Right lobe of liver (tissue), 6 donors: Measurements from ENCODE around the gene CHD2. TPM values are rescaled to one million over a fixed set of nuclear protein-coding genes. Genes with fewer than 3 reads are reported as not detected.
A peak's percentile ranks its signal among the peaks of the same experiment; 100 is the strongest.

ENCODE experiments used
- ATAC-seq, 4 donors: fragments of 200-7000 bp; cut with Tn5 transposase; one replicate each; pipeline ENCODE4 v1.9.1; 2020; ENCODE audit warnings: mild to moderate bottlenecking in 4 of 4, moderate library complexity in 4 of 4
- DNase-seq, 3 donors: peaks; one replicate each; pipeline ENCODE4 v3.0.0-alpha.2; 2020
- H3K27ac ChIP-seq, 3 donors: fragments of 200-600 bp; one replicate each; pipeline ENCODE4 v1.8.0; 2022
- H3K27me3 ChIP-seq, 2 donors: fragments of 200-600 bp; one replicate each; pipeline ENCODE4 v1.8.0; 2022
- H3K36me3 ChIP-seq, 4 donors: fragments of 200-600 bp; sonication (generic) in 1 of 4; one replicate each; pipeline versions ENCODE4 v1.5.1 to v1.8.0; 2017 to 2022; ENCODE audit warnings: control low read depth in 1 of 4
- H3K4me1 ChIP-seq, 4 donors: fragments of 200-600 bp; sonication (generic) in 1 of 4; one replicate each; pipeline versions ENCODE4 v1.5.1 to v1.8.0; 2017 to 2022; ENCODE audit warnings: control low read depth in 1 of 4
- H3K4me3 ChIP-seq, 3 donors: fragments of 200-600 bp; one replicate each; pipeline ENCODE4 v1.8.0; 2022
- H3K9me3 ChIP-seq, 4 donors: fragments of 200-600 bp; sonication (generic) in 1 of 4; one replicate each; pipeline versions ENCODE4 v1.5.1 to v1.8.0; 2017 to 2022; ENCODE audit warnings: control low read depth in 1 of 4
- CTCF ChIP-seq, 4 donors: fragments of 200-600 bp in 3 of 4; fragments of 450-650 bp in 1 of 4; IDR thresholded peaks; one replicate each; pipeline versions ENCODE4 v1.5.1 to v1.8.0; 2016 to 2022; ENCODE audit warnings: antibody characterized with exemption in 4 of 4, mild to moderate bottlenecking in 2 of 4
- POLR2A ChIP-seq: fragments of 450-650 bp; IDR thresholded peaks from one replicate; pipeline ENCODE4 v1.6.1; 2017; ENCODE audit warnings: antibody characterized with exemption, mild to moderate bottlenecking
- WGBS: methylation state at CpG from one replicate; pipeline ENCODE4 v1.1.6; 2018; ENCODE audit warnings: low coverage, low lambda C conversion rate; ENCODE audit not compliant: insufficient coverage; ENCODE audit errors: missing lambda C conversion rate; 5-methylcytosine and 5-hydroxymethylcytosine counted together
- intact Hi-C, 2 donors: fragments of 100-400 bp; cut with DNase I; formaldehyde crosslinking; loops; one replicate each; pipeline versions ENCODE4 v1.11.2 to v1.14.1; 2022
- total RNA-seq, 6 experiments: library from RNA; depleted of rRNA in 2 of 6; stranded (reverse); fragments of >200 nt in 2 of 6; fragmentation: NEBNext Ultra II Directional in 3 of 6; extraction: Animal tissue kit (Norgen Biotek cat#: 25700) in 3 of 6; gene quantifications; one replicate each; pipeline versions ENCODE4 v1.1.0 to v1.2.4, GENCODE V29; 2016 to 2023
- donor health status: DM: no; HTN: yes; CAD: no.
- donor health status: DM: no; HTN: no; CAD: no.
- donor health status: DM: no; HTN: no; CAD: no.
- donor health status: DM: no; HTN: yes; CAD: no.
- donor health status: DM: no; HTN: yes; CAD: no.

Gene CHD2
- total RNA-seq, 6 experiments from 2014 or later, result 41.4 to 65.0 (median 56.6) TPM

GRCh38 chr15:93024716-93025624 is 124.8 kb downstream of the CHD2 start:
- ATAC-seq, result no peak
- Histone ChIP-seq H3K4me3 (no peak overlapping the region), H3K9me3 (no peaks in the 10 kb centered on the region), H3K27ac (no peak overlapping the region), H3K36me3 (peaks cover 10 to 64% (median 30%) of the 10 kb centered on the region in 4 donors), H3K4me1 (peaks cover 0 to 40% (median 19%) of the 10 kb centered on the region in 4 donors), H3K27me3 (no peaks in the 10 kb centered on the region)
- whole genome bisulfite sequencing, result 84% methylated on average over 5 of the region's 8 CpGs
- intact Hi-C loops, result no loop called here
- TF ChIP-seq POLR2A, result no peak
- TF ChIP-seq CTCF (IDR thresholded peaks at IDR 0.05), result no peak
- no peak for DNase-seq

DNA sequence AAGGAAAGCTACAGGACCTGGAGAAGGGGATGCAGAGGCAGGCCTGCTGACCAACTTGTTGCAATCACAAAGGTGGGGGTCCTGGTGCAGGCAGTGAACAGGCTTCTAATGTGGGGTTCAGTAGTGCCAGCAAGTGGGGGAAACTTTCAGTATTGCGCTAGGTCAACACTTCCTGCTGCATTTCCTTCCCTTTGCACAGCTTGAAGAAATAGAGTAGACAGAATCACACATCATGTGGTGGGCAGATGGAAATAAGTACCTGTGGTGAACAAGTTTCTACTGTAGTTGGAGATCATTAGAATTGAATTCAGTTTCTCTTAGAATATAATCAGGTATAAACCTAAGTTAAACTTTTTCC is 125.5 kb downstream of the CHD2 start:
- Histone ChIP-seq H3K4me3 (no peak overlapping the region), H3K27ac (no peak overlapping the region), H3K27me3 (no peaks in the 10 kb centered on the region), H3K9me3 (no peaks in the 10 kb centered on the region), H3K36me3 (peaks cover 4 to 57% (median 24%) of the 10 kb centered on the region in 4 donors), H3K4me1 (peaks cover 0 to 46% (median 19%) of the 10 kb centered on the region in 4 donors)
- ATAC-seq (no peak), DNase-seq (no peak)
- intact Hi-C loops, result no loop called here
- TF ChIP-seq POLR2A (no peak), CTCF (IDR thresholded peaks at IDR 0.05) (no peak)
- 78% methylated on average over 1 of the region's 1 CpG for WGBS

DNA sequence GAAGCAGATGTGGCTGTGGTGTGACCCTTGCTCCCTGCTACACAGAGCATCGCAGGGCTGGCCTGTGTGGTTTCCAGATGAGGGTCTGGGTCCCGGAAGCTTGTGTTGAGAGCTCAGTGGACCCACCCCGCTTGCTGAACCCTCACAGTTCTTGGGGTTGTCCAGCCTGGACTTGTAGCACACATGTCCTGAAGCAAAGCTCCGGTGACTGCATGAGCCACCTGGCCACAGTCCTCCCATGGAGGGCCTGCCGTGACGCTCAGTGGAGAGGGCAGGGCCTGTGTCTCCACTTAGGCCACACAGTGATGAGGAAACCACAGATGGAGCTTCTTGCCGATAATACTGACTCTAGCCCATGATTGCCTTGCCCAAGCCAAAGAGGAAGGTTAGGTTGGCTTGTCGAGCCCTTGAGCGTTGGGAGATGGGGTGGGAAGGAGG is 126.3 kb downstream of the CHD2 start:
- no peak overlapping the region for H3K27ac ChIP-seq
- H3K4me3 ChIP-seq, result no peak overlapping the region
- H3K4me1 ChIP-seq, result peaks cover 0 to 46% (median 19%) of the 10 kb centered on the region in 4 donors
- 40% methylated on average over 1 of the region's 9 CpGs for WGBS
- intact Hi-C loops, result no loop called here
- no peaks in the 10 kb centered on the region for H3K27me3 ChIP-seq
- DNase-seq, result no peak
- TF ChIP-seq CTCF (IDR thresholded peaks at IDR 0.05) (no peak), POLR2A (no peak)
- H3K9me3 ChIP-seq, result no peaks in the 10 kb centered on the region
- no peak for ATAC-seq
- H3K36me3 ChIP-seq, result peaks cover 4 to 50% (median 18%) of the 10 kb centered on the region in 4 donors

DNA sequence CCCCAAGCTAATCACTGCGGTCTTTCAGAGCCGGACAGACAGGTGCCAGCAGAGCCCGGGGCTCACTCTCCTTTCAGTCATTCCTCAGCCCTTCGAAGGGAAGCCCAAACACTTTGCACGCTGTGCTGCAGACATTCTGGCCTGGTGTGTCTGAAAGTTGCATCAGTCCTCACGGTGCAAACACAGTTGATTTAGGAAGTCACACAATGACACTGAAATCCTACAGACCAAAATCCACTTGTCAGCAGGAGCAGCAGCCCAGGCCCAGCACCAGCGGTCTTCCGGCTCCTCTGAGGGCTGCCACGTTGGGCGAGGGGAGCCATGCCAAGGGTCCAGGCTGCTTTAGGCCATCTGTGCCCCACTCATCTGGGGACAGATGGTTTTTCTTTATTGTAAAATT is 127.3 kb downstream of the CHD2 start:
- ATAC-seq, result peak; percentile 11 to 55 (median 37)
- Histone ChIP-seq H3K9me3 (no peaks in the 10 kb centered on the region), H3K4me1 (peaks cover 0 to 46% (median 19%) of the 10 kb centered on the region in 4 donors), H3K36me3 (peaks cover 4 to 40% (median 13%) of the 10 kb centered on the region in 4 donors), H3K27ac (peak overlapping the region in 2 of 3 donors; percentile 83 to 86), H3K4me3 (no peak overlapping the region), H3K27me3 (no peaks in the 10 kb centered on the region)
- intact Hi-C loops, result no loop called here
- no peak for TF ChIP-seq CTCF (IDR thresholded peaks at IDR 0.05)
- TF ChIP-seq POLR2A, result no peak
- 6% methylated on average over 6 of the region's 10 CpGs for WGBS
- DNase-seq, result peak in 1 of 3 donors; percentile 69
